Heart right ventricle (tissue), 16 donors: ENCODE results near the gene BTBD19. TPM values are rescaled to one million over a fixed set of nuclear protein-coding genes. Genes with fewer than 3 reads are reported as not detected.
A peak's percentile ranks its signal among the peaks of the same experiment; 100 is the strongest.

Experiments used
- ATAC-seq, 8 donors: fragments of 200-7000 bp; cut with Tn5 transposase; one replicate each; pipeline ENCODE4 v1.9.1; 2020; ENCODE audit warnings: mild to moderate bottlenecking in 8 of 8, moderate library complexity in 8 of 8, moderate number of reproducible peaks in 1 of 8
- DNase-seq, 2 donors: peaks; one replicate each; pipeline ENCODE4 v3.0.0-alpha.2; 2020
- H3K27ac ChIP-seq, 10 donors: fragments of 200-600 bp; sonication (generic) in 2 of 10; one replicate each; pipeline versions ENCODE4 v1.5.0 to v1.8.0; 2020 to 2022; ENCODE audit warnings: mild to moderate bottlenecking in 3 of 10
- H3K27me3 ChIP-seq, 7 donors: fragments of 200-600 bp; one replicate each; pipeline ENCODE4 v1.8.0; 2021 to 2022; ENCODE audit warnings: mild to moderate bottlenecking in 2 of 7
- H3K36me3 ChIP-seq, 9 donors: fragments of 200-600 bp; sonication (generic) in 1 of 9; one replicate each; pipeline versions ENCODE4 v1.5.0 to v1.8.0; 2020 to 2022; ENCODE audit warnings: mild to moderate bottlenecking in 2 of 9
- H3K4me1 ChIP-seq, 9 donors: fragments of 200-600 bp; sonication (generic) in 1 of 9; one replicate each; pipeline versions ENCODE4 v1.5.0 to v1.8.0; 2020 to 2022; ENCODE audit warnings: mild to moderate bottlenecking in 4 of 9
- H3K4me3 ChIP-seq, 10 donors: fragments of 200-600 bp; sonication (generic) in 2 of 10; one replicate each; pipeline versions ENCODE4 v1.5.0 to v1.8.0; 2020 to 2022; ENCODE audit warnings: mild to moderate bottlenecking in 7 of 10, moderate library complexity in 2 of 10
- H3K9me3 ChIP-seq, 11 donors: fragments of 200-600 bp in 10 of 11; sonication (generic) in 2 of 11; one replicate each; pipeline versions ENCODE4 v1.5.0 to v1.8.0; 2013 to 2022; ENCODE audit warnings: mild to moderate bottlenecking in 2 of 11, control low read depth in 1 of 11, moderate library complexity in 1 of 11
- WGBS, 2 donors: extraction: QIAGEN DNeasy Blood & Tissue Kit; methylation state at CpG; one replicate each; pipeline ENCODE4 v1.1.7; 2013; ENCODE audit warnings: inconsistent platforms in 1 of 2; 5-methylcytosine and 5-hydroxymethylcytosine counted together
- intact Hi-C, 10 donors: fragments of 100-400 bp; cut with DNase I; formaldehyde crosslinking; loops; one replicate each; pipeline versions ENCODE4 v1.11.1 to v1.14.2; 2022
- polyA plus RNA-seq, 2 donors: library from polyadenylated mRNA; stranded (reverse); fragments of 200-250 nt; gene quantifications; one replicate each; pipeline ENCODE4 v1.2.3, GENCODE V29; 2013
- total RNA-seq, 10 donors: library from RNA; stranded (reverse); fragmentation: NEBNext Ultra II Directional in 3 of 10; extraction: Animal tissue kit (Norgen Biotek cat#: 25700) in 3 of 10; gene quantifications; one replicate each; pipeline versions ENCODE4 v1.2.1 to v1.2.4, GENCODE V29; 2021 to 2023
- TF ChIP-seq, protein P1 (sequence below), 9 donors: fragments of 200-600 bp; sonication (generic) in 2 of 9; IDR thresholded peaks; one replicate each; pipeline versions ENCODE4 v1.5.0 to v1.8.0; 2021 to 2022; ENCODE audit warnings: antibody characterized with exemption in 9 of 9, mild to moderate bottlenecking in 5 of 9, moderate library complexity in 1 of 9
- donor health status: Arrhythmogenic right ventricular cardiomyopathy.
- donor health status: ischemic (EF 13 %, LVEDD 7.1; RV severe dilation, severe dysfunction).
- donor health status: healthy with polysubstance abuse.
- donor health status: DM: no; HTN: yes; CAD: no.
- donor health status: DM: no; HTN: no; CAD: no.
- donor health status: ischemic (EF 25% LVEDD 6.9; RV normal size, moderate dysfunction).
- donor health status: ischemic (EF 25% LVEDD 5.7; RV mildly dilated, moderate dysfunction).
- donor health status: healthy.
- donor health status: DM: yes; HTN: yes; CAD: no.
- donor health status: Ischemic cardiomyopathy.
- donor health status: ischemic (EF 35%, LVEDD 5.7; RV mildly dilated, moderate dysfunction).
- donor health status: nonischemic (EF 11% LVEDD 7.7; RV severe dilation, severe dysfunction).
- donor health status: DM: yes; HTN: yes; CAD: no.
- donor health status: PGD.
- donor health status: ischemic (EF 29% LVEDD 5.4; RV normal size, mild dysfunction).
- donor health status: nonischemic (EF 23%, LVEDD 6.1; RV moderate dilation, normal function).

BTBD19 gene
- total and polyA plus RNA-seq, 12 donors = 1.8 to 12.5 (median 3.2) TPM

GRCh38 chr1:44853201-44853600 is 44.9 kb downstream of the BTBD19 start:
- Histone ChIP-seq H3K4me3 (no peak overlapping the region), H3K27ac (no peak overlapping the region), H3K4me1 (peaks cover 0 to 17% (median 9%) of the 10 kb centered on the region in 9 donors), H3K36me3 (peaks cover 0 to 63% (median 7%) of the 10 kb centered on the region in 9 donors), H3K27me3 (no peaks in the 10 kb centered on the region), H3K9me3 (no peaks in the 10 kb centered on the region)
- intact Hi-C loops = no loop called here
- ATAC-seq (no peak), DNase-seq (no peak)
- TF ChIP-seq, protein P1, sequence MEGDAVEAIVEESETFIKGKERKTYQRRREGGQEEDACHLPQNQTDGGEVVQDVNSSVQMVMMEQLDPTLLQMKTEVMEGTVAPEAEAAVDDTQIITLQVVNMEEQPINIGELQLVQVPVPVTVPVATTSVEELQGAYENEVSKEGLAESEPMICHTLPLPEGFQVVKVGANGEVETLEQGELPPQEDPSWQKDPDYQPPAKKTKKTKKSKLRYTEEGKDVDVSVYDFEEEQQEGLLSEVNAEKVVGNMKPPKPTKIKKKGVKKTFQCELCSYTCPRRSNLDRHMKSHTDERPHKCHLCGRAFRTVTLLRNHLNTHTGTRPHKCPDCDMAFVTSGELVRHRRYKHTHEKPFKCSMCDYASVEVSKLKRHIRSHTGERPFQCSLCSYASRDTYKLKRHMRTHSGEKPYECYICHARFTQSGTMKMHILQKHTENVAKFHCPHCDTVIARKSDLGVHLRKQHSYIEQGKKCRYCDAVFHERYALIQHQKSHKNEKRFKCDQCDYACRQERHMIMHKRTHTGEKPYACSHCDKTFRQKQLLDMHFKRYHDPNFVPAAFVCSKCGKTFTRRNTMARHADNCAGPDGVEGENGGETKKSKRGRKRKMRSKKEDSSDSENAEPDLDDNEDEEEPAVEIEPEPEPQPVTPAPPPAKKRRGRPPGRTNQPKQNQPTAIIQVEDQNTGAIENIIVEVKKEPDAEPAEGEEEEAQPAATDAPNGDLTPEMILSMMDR (IDR thresholded peaks at IDR 0.05) = no peak
- 96 to 99% methylated on average over 6 of the region's 6 CpGs for WGBS, 2 donors

GRCh38 chr1:44854970-44855369 is 46.6 kb downstream of the BTBD19 start:
- peaks cover 0 to 3% (median 0%) of the 10 kb centered on the region in 9 donors for H3K4me1 ChIP-seq
- intact Hi-C loops = no loop called here
- 78 to 93% methylated on average over 1 of the region's 1 CpG for WGBS, 2 donors
- TF ChIP-seq, protein P1 (IDR thresholded peaks at IDR 0.05) = no peak
- H3K27me3 ChIP-seq = no peaks in the 10 kb centered on the region
- peaks cover 0 to 60% (median 7%) of the 10 kb centered on the region in 9 donors for H3K36me3 ChIP-seq
- peak in 1 of 8 donors; percentile 42 for ATAC-seq
- H3K9me3 ChIP-seq = no peaks in the 10 kb centered on the region
- no peak overlapping the region for H3K4me3 ChIP-seq
- no peak overlapping the region for H3K27ac ChIP-seq
- no peak for DNase-seq

- peaks cover 0 to 52% (median 7%) of the 10 kb centered on the region in 9 donors for H3K36me3 ChIP-seq
- H3K4me1 ChIP-seq = peaks cover 0 to 10% (median 5%) of the 10 kb centered on the region in 9 donors
- intact Hi-C loops = no loop called here
- no peaks in the 10 kb centered on the region for H3K9me3 ChIP-seq
- TF ChIP-seq, protein P1 (IDR thresholded peaks at IDR 0.05) = no peak
- H3K27me3 ChIP-seq = no peaks in the 10 kb centered on the region
- 78 to 84% methylated on average over 7 of the region's 7 CpGs for WGBS, 2 donors
- ATAC-seq = no peak
- no peak overlapping the region for H3K4me3 ChIP-seq
- DNase-seq = no peak
- H3K27ac ChIP-seq = no peak overlapping the region
These were observed 47.4 kb downstream of the BTBD19 start for GRCh38 chr1:44855742-44856141.

- no peak for ATAC-seq
- no peaks in the 10 kb centered on the region for H3K9me3 ChIP-seq
- H3K36me3 ChIP-seq = peaks cover 0 to 52% (median 7%) of the 10 kb centered on the region in 9 donors
- H3K27ac ChIP-seq = no peak overlapping the region
- intact Hi-C loops = no loop called here
- peaks cover 0 to 26% (median 19%) of the 10 kb centered on the region in 9 donors for H3K4me1 ChIP-seq
- H3K27me3 ChIP-seq = no peaks in the 10 kb centered on the region
- WGBS, 2 donors = 95 to 99% methylated on average over 7 of the region's 7 CpGs
- DNase-seq = no peak
- TF ChIP-seq, protein P1 (IDR thresholded peaks at IDR 0.05) = no peak
- H3K4me3 ChIP-seq = no peak overlapping the region
These were observed 49.1 kb downstream of the BTBD19 start for GRCh38 chr1:44857446-44857845.
